Epithelial cell of alveolus of lung (primary cell): Measurements from ENCODE around the gene ZNF729. TPM values are rescaled to one million over a fixed set of nuclear protein-coding genes. Genes with fewer than 3 reads are reported as not detected.

Experiments used
- total RNA-seq: library from RNA; depleted of rRNA; stranded (reverse); fragments of >200 nt; gene quantifications from 2 replicates; pipeline ENCODE4 v1.2.1, GENCODE V29; 2015

Gene ZNF729
- total RNA-seq, result not detected in 2 replicates

GRCh38 chr19:22286151-22286810 is at the start of gene ZNF729:
TSS of gene ZNF729 (plus strand) at chr19:22286441. CDS start at chr19:22286526, 85 bp downstream.

Other genes starting within 250 kb of the ZNF729 start
- gene ZNF257, start 234.0 kb upstream of the ZNF729 start, total RNA-seq, result 1.0 and 2.8 TPM in 2 replicates
- not detected in 2 replicates for gene ZNF676, start 89.5 kb upstream of the ZNF729 start, total RNA-seq
- gene ZNF98, start 135.9 kb downstream of the ZNF729 start, total RNA-seq, result not detected in 2 replicates